Nephron (organoid): ENCODE results near the gene ABCA13.

Experiments used
- H3K27ac Mint-ChIP-seq, 3 experiments: 2 replicates each; pipeline ENCODE4 v1.8.0; 2020; ENCODE audit warnings: mixed read lengths in 3 of 3, mild to moderate bottlenecking in 2 of 3, moderate library complexity in 1 of 3
- H3K27me3 Mint-ChIP-seq: 2 replicates; pipeline ENCODE4 v1.8.0; 2021; ENCODE audit warnings: low read depth, mild to moderate bottlenecking, moderate library complexity, mixed read lengths
- H3K36me3 Mint-ChIP-seq: 2 replicates; pipeline ENCODE4 v1.8.0; 2020; ENCODE audit warnings: low read depth, mixed read lengths
- H3K4me1 Mint-ChIP-seq: 2 replicates; pipeline ENCODE4 v1.8.0; 2020; ENCODE audit warnings: mixed read lengths
- H3K4me3 Mint-ChIP-seq, 3 experiments: 2 replicates each; pipeline ENCODE4 v1.8.0; 2020; ENCODE audit warnings: mild to moderate bottlenecking in 3 of 3, mixed read lengths in 3 of 3, moderate library complexity in 2 of 3
- H3K9me3 Mint-ChIP-seq: 2 replicates; pipeline ENCODE4 v1.8.0; 2020; ENCODE audit warnings: mixed read lengths
- TF ChIP-seq, protein P1 (sequence below), 3 experiments: fragments of 200-600 bp; sonication (generic); IDR thresholded peaks; one replicate each; pipeline ENCODE4 v1.5.0; 2021; ENCODE audit warnings: antibody characterized with exemption in 3 of 3; ENCODE audit not compliant: unreplicated experiment in 3 of 3

Gene ABCA13

DNA sequence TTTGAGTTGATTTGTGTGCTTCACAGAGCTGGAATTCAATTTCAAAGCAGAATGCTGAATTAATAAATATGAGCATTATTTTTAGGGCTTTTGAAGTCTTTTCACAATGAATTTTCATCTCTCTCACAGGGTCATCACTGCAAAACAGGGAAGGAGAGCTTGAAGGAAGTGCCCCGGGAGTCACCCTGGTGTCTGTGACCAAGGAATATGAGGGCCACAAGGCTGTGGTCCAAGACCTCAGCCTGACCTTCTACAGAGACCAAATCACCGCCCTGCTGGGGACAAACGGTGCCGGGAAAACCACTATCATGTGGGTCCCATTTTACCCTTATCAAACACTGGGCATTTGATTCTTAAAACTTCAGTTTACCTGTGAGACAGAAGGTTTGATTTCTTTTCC, 217.7 kb downstream of the ABCA13 start:
- TF ChIP-seq, protein P1, sequence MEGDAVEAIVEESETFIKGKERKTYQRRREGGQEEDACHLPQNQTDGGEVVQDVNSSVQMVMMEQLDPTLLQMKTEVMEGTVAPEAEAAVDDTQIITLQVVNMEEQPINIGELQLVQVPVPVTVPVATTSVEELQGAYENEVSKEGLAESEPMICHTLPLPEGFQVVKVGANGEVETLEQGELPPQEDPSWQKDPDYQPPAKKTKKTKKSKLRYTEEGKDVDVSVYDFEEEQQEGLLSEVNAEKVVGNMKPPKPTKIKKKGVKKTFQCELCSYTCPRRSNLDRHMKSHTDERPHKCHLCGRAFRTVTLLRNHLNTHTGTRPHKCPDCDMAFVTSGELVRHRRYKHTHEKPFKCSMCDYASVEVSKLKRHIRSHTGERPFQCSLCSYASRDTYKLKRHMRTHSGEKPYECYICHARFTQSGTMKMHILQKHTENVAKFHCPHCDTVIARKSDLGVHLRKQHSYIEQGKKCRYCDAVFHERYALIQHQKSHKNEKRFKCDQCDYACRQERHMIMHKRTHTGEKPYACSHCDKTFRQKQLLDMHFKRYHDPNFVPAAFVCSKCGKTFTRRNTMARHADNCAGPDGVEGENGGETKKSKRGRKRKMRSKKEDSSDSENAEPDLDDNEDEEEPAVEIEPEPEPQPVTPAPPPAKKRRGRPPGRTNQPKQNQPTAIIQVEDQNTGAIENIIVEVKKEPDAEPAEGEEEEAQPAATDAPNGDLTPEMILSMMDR (IDR thresholded peaks at IDR 0.05; ENCODE audit: unreplicated experiment in 3 of 3): no peak
- Mint-ChIP-seq H3K36me3 (no peaks in the 10 kb centered on the region), H3K27ac (no peak overlapping the region), H3K27me3 (peaks cover 4% of the 10 kb centered on the region), H3K4me1 (peaks cover 10% of the 10 kb centered on the region), H3K4me3 (no peak overlapping the region), H3K9me3 (peaks cover 6% of the 10 kb centered on the region)

- H3K27ac Mint-ChIP-seq: no peak overlapping the region
- no peak overlapping the region for H3K4me3 Mint-ChIP-seq
- peaks cover 10% of the 10 kb centered on the region for H3K4me1 Mint-ChIP-seq
- TF ChIP-seq, protein P1 (IDR thresholded peaks at IDR 0.05; ENCODE audit: unreplicated experiment in 3 of 3): no peak
- H3K36me3 Mint-ChIP-seq: no peaks in the 10 kb centered on the region
- H3K27me3 Mint-ChIP-seq: peaks cover 2% of the 10 kb centered on the region
- H3K9me3 Mint-ChIP-seq: peaks cover 6% of the 10 kb centered on the region
Measured at GRCh38 chr7:48389977-48390376, 218.7 kb downstream of the ABCA13 start.

GRCh38 chr7:48390388-48391327, 219.4 kb downstream of the ABCA13 start:
- no peaks in the 10 kb centered on the region for H3K27me3 Mint-ChIP-seq
- H3K4me3 Mint-ChIP-seq: no peak overlapping the region
- TF ChIP-seq, protein P1 (IDR thresholded peaks at IDR 0.05; ENCODE audit: unreplicated experiment in 3 of 3): no peak

GRCh38 chr7:48398191-48398590, 226.9 kb downstream of the ABCA13 start:
- Mint-ChIP-seq H3K9me3 (no peaks in the 10 kb centered on the region), H3K27me3 (no peaks in the 10 kb centered on the region), H3K36me3 (no peaks in the 10 kb centered on the region), H3K27ac (no peak overlapping the region), H3K4me3 (no peak overlapping the region), H3K4me1 (no peaks in the 10 kb centered on the region)
- TF ChIP-seq, protein P1 (IDR thresholded peaks at IDR 0.05; ENCODE audit: unreplicated experiment in 3 of 3): no peak

More at GRCh38 chr7:48390388-48391327, 219.4 kb downstream of the ABCA13 start:
- Mint-ChIP-seq H3K36me3 (no peaks in the 10 kb centered on the region), H3K4me1 (peaks cover 5% of the 10 kb centered on the region), H3K27ac (no peak overlapping the region), H3K9me3 (peaks cover 4% of the 10 kb centered on the region)

- Mint-ChIP-seq H3K4me3 (no peak overlapping the region), H3K27me3 (no peaks in the 10 kb centered on the region), H3K4me1 (no peaks in the 10 kb centered on the region), H3K9me3 (no peaks in the 10 kb centered on the region), H3K36me3 (no peaks in the 10 kb centered on the region), H3K27ac (no peak overlapping the region)
- TF ChIP-seq, protein P1 (IDR thresholded peaks at IDR 0.05; ENCODE audit: unreplicated experiment in 3 of 3): no peak
Measured at GRCh38 chr7:48402721-48403120, 231.5 kb downstream of the ABCA13 start.

DNA sequence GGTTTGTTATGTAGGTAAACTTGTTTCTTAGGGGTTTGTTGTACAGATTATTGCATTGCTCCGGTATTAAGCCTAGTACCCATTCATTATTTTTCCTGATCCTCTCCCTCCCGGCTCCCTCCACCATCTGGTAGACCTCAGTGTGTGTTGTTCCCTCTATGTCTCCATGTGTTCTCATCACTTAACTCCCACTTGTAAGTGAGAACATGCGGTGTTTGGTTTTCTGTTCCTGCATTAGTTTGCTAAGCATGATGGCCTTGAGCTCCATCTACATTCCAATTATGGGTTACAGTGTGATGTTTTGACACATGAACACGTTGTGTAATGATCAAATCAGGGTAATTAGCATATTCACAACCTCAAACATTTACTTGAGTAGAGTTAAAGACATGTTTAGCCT, 237.5 kb downstream of the ABCA13 start:
- peaks cover 4% of the 10 kb centered on the region for H3K27me3 Mint-ChIP-seq
- no peak overlapping the region for H3K27ac Mint-ChIP-seq
- TF ChIP-seq, protein P1 (IDR thresholded peaks at IDR 0.05; ENCODE audit: unreplicated experiment in 3 of 3): no peak
- no peak overlapping the region for H3K4me3 Mint-ChIP-seq
- H3K36me3 Mint-ChIP-seq: no peaks in the 10 kb centered on the region
- H3K4me1 Mint-ChIP-seq: no peaks in the 10 kb centered on the region
- H3K9me3 Mint-ChIP-seq: no peaks in the 10 kb centered on the region
